Measurements from ENCODE around the gene SLC1A3. TPM values are rescaled to one million over a fixed set of nuclear protein-coding genes. Genes with fewer than 3 reads are reported as not detected.

Gene SLC1A3
- total RNA-seq, 1 donor from 2014 or later = 24.2 TPM

GRCh38 chr5:36658038-36658756 lies 51.8 kb downstream of the SLC1A3 start:
- DNase-seq = no peak

- no peak for DNase-seq
Measured at GRCh38 chr5:36659411-36659810, 53.0 kb downstream of the SLC1A3 start.

- no peak for DNase-seq
Measured at GRCh38 chr5:36660397-36661049, 54.1 kb downstream of the SLC1A3 start.

- no peak for DNase-seq
Measured at GRCh38 chr5:36661456-36662220, 55.2 kb downstream of the SLC1A3 start.

- peak; percentile 58 for DNase-seq
Measured at GRCh38 chr5:36662291-36662851, 56.0 kb downstream of the SLC1A3 start.

- no peak for DNase-seq
Measured at GRCh38 chr5:36664766-36665165, 58.4 kb downstream of the SLC1A3 start.

GRCh38 chr5:36665628-36666027 lies 59.2 kb downstream of the SLC1A3 start:
- DNase-seq = no peak

- DNase-seq = no peak
Measured at GRCh38 chr5:36666274-36666673, 59.9 kb downstream of the SLC1A3 start.

- no peak for DNase-seq
Measured at GRCh38 chr5:36666986-36667385, 60.6 kb downstream of the SLC1A3 start.

- DNase-seq = no peak
Measured at GRCh38 chr5:36667824-36668223, 61.4 kb downstream of the SLC1A3 start.

GRCh38 chr5:36669015-36669651 lies 62.7 kb downstream of the SLC1A3 start:
- no peak for DNase-seq

- DNase-seq = no peak
Measured at GRCh38 chr5:36670548-36670947, 64.1 kb downstream of the SLC1A3 start.

- DNase-seq = no peak
Measured at GRCh38 chr5:36675282-36675681, 68.9 kb downstream of the SLC1A3 start.

- DNase-seq = no peak
Measured at GRCh38 chr5:36679221-36679989, 73.0 kb downstream of the SLC1A3 start.

GRCh38 chr5:36680066-36680465 lies 73.7 kb downstream of the SLC1A3 start:
- no peak for DNase-seq

- DNase-seq = no peak
Measured at GRCh38 chr5:36681711-36682110, 75.3 kb downstream of the SLC1A3 start.

GRCh38 chr5:36682499-36682898 lies 76.1 kb downstream of the SLC1A3 start:
- no peak for DNase-seq

GRCh38 chr5:36683821-36684434 lies 77.5 kb downstream of the SLC1A3 start:
- peak; percentile 88 for DNase-seq

- DNase-seq = no peak
Measured at GRCh38 chr5:36685631-36686288, 79.4 kb downstream of the SLC1A3 start.

- no peak for DNase-seq
Measured at GRCh38 chr5:36686881-36687280, 80.5 kb downstream of the SLC1A3 start.

- DNase-seq = no peak
Measured at GRCh38 chr5:36688722-36689121, 82.3 kb downstream of the SLC1A3 start.

All from tongue (tissue), 2 donors.